ENCODE data around the gene AUTS2.

AUTS2 gene

GRCh38 chr7:70494225-70495032 is 896.2 kb downstream of the AUTS2 start:
- DNase-seq = no peak

- no peak for DNase-seq
These were observed 896.7 kb downstream of the AUTS2 start for GRCh38 chr7:70495033-70495376.

GRCh38 chr7:70497793-70498192 is 899.5 kb downstream of the AUTS2 start:
- DNase-seq = no peak

DNA sequence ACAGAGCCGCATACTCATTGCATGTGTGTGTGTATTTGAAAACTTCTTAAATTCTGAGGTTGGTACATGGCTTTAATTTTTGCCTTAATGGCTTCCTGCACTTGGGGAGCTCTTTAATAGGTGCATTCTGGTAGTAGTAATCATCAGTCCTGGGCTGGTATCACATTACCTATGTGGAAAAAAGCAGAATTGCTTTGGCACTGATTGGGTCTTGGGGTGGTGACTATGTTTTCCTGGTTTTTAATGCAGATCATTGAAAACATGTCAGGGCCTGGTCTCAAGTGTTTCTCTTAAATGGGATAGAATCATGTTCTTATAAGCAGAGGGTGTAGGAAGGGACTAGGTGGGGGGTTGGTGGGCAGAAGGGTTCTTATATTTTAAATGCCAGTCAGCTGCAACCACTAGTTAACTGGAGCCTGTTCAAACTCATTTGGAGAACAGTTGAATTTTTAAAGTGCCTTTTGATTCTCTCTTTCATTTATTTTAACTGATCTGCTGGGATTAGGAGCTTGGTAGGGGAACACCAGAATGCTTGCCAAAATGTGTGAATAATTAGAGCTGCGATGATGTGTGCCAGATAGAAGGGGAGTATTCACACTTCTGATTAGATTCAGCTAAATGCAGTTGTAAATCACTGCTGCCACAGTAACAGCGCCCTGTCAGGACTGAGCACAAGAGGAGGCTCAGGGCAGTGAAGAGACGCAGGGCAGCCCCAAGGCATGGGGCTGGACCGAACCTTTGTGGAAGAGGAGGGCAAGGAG is 900.1 kb downstream of the AUTS2 start:
- DNase-seq = no peak

GRCh38 chr7:70500261-70500660 is 902.0 kb downstream of the AUTS2 start:
- no peak for DNase-seq

- DNase-seq = no peak
These were observed 904.0 kb downstream of the AUTS2 start for GRCh38 chr7:70502117-70502863.

DNA sequence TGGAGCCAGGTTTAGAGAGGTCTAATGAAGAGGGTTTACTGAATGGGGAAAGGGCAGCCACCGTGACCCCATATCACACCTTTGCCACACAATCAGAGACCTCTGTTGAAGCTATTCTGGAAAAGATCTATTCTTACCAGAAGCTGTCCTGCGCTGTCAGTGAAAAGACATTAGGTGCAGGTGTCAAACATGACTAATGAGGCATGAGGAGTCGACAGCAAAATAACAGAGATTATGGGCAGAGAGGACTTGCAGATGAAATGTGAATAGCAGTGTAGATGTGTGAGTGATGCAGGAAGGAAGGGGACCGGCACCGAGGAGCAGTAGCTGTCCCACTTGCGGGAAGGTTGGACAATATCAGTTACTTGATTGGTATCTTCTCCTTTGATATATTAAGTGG is 906.0 kb downstream of the AUTS2 start:
- no peak for DNase-seq

DNA sequence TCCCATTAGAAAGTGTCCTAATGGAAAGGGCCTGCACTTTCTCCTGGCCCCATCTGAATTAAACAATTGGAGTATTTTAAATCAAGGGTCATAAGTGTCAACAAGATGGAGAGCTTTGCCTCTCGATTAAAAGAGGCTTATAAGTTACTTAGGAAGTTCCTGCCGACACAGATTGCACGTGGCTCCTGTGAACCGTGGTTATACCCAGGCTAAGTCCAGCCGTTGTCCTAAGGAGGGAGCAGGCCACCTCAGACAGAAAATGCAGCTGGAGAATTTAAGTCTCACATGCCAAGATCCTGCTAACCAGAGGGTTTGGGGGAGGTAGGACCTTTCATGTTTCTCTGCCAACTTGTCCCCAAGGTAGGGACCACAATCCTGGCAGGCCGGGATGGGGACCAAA is 907.2 kb downstream of the AUTS2 start:
- DNase-seq = no peak

DNA sequence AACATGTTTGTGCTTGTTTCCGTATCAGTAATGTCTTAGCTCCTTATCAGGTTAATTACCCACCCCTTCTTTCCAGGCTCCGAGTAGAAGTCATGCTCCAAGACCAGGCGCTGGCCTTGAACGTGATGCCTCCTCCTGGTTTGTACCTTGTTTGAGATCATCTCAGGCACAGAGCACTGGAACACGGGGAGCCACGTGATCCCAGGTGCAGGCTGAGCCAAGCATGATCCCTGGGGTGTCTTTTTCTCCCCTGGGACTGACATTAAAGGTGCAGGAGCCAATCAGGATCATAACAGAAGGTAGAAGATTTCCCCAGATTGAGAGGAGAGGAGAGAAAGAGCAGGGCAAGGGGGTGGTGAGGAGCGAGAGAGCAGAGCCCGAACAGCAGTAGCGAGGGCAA is 907.6 kb downstream of the AUTS2 start:
- DNase-seq = no peak

GRCh38 chr7:70506434-70506833 is 908.2 kb downstream of the AUTS2 start:
- DNase-seq = no peak

GRCh38 chr7:70512144-70512543 is 913.9 kb downstream of the AUTS2 start:
- no peak for DNase-seq

DNA sequence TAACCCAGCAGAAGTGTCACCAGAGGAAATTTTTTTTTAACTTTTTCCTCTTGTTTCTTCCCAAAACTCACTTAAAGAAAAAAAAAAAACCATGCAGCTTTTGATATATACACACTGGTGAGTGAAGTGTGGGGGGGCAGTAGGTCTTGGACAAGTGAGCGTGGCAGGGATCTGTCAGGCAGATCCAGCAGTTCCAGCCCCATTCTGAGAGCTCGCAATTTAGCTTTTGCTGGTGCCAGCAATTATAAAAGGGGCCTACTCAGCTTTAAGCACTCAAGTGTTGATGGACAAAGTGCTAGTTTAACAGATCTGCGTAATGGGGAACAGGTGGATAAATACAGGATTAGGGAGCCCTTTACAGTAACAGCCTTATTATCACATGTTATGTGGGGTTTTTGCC is 914.5 kb downstream of the AUTS2 start:
- DNase-seq = no peak

- no peak for DNase-seq
These were observed 922.3 kb downstream of the AUTS2 start for GRCh38 chr7:70520611-70521010.

DNA sequence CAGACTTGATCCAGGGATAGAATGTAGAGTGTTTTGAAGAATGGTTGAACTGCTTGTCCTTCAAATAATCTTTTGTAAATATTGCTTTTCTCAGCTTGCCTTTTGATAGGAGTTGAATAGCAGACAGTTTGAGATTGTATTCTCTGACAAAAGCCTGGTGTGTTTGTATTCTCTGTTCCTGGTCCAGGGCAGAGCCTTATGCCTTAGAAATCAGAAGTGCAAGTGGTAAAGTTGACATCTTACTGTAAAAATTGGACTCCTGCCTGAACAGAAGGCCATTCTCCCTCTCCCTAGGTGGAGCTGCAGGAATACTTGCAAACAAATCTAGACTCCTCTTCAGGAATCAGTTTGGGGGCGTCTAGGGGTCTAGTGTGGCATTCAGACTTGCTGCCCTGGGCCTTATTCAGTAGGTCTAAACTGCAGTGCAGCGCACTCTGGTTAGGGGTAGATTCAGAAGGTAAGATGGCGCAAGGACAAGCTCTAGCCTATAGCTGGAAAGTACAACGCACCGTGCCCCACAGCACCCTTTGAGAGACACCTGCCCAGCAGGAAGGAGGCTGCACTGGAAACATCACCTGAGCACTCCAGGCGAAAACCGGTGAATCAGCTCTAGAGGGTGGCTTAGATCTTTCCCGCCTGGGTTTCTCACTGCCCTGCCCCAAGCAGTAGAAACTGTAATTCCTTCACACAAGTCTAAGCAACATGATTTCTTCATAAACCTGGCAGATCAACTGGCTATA is 925.1 kb downstream of the AUTS2 start:
- DNase-seq = no peak

DNA sequence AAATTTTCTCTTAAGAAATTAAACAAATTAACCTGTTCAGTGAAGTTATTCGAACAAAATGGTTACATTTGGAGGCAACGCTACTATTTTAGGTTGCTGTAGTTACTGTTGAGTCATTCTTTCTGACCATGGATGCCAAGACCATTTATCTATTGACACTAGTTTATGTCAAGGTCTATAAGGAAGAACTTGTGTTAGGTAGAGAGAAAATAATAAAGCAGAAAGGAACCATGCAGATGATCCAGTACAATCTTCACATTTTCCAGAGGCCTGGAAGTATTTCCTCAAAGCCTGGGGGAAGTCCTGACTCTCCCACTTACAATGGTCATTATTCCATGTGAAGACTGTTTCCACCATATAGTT is 925.7 kb downstream of the AUTS2 start:
- no peak for DNase-seq

- DNase-seq = no peak
These were observed 927.7 kb downstream of the AUTS2 start for GRCh38 chr7:70525991-70526390.

DNA sequence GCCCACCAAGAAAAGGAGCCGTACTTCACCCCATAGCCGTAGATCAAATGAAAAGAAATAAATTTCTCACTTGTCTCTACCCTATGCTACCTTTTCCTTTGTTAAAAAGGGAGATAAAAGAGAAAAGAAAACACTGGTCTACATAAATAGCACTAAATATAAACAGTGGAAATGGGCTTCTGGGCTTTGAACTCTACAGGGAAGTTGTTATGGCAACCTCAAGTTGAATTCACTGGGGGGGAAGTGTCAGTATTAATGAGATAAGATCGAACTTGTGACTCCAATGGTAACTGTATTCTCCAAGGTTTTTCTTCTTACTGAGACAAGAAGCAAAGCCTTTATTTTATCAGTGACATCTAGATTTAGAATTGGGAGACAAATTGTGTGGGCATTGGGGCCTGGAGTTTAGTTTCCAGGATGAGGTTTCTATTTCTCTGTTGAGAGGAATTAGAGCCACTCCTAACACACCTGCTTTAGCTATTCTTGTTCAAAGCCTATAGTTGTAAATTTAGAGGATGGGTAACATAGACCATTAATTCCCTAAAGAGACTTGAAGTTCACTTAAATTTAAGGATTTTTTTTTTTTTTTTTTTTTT is 929.3 kb downstream of the AUTS2 start:
- no peak for DNase-seq

GRCh38 chr7:70529436-70529835 is 931.2 kb downstream of the AUTS2 start:
- no peak for DNase-seq

DNA sequence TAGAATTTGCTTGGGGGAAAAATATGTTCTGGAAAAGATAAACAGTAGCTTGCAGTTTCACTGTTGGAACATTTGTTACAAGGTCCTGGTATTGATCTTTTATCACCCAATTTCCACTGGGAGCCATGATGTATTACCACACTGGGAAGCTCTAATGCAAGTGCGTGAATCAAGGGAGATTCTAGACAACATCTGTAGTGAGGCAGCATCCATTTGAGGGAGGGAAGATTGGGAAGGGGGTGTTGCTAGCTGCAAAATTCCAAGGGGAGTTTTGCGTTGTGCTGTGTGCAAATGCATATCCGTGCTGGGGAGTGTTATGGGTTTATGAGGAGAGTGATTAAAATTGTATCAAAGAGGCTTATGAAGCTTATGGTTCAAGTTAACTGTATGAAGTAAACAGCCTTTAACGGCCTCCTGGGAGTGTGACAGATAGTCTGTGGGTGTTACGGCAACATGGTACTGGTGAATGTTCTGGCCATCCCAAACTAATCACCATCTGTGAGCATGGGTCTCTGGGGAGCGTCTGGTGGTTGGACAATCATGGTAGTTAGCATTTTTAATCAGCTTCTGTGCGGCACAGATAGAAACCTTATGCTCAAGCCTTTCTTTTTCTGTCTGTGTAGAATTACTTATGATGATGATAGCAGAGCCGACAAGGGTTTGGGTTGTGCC is 931.8 kb downstream of the AUTS2 start:
- no peak for DNase-seq

DNA sequence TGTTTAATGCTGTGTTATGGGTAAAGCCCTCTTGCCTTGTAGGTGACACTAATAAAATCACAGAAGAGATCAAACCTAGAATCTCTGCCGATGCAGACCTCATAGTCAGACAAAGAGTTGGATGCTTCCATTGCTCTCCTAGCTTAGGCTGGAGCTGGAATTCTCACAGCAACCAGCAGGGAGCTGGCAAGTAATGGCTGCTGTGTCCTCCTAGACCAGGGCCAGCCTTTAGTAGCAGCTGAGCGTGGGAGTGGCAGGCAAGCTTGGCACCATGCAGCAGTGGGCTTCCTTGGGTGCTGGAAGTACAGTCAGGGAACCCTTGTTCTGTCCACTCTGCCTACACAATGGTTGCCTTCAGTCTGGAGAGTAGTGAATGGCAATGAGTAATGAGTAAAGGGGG is 935.3 kb downstream of the AUTS2 start:
- DNase-seq = no peak

DNA sequence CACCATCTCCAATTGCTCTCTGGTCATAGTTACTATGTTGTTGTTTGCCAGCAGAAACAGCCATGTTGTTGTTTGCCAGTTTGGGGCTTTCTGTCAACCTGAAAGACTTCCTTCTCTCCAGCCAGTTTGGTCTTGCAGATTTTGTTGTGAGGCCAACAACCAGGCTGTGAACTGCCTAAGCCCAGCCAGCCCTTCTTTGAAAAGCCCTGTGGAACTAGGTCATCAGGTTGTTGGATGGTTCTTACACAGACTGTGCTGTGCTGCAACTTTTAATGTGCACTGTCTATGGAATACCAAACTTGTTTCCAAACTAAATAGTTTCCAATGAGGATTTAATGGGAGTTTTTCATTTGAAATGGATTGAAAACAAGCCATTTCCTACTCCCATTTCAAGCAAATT is 940.9 kb downstream of the AUTS2 start:
- no peak for DNase-seq

- DNase-seq = no peak
These were observed 941.3 kb downstream of the AUTS2 start for GRCh38 chr7:70539617-70540016.
